ENCODE data around the gene TOMM70.

GRCh38 chr3:100440895-100441294 lies 40.0 kb upstream of the TOMM70 start:
- TF ChIP-seq CTCF (IDR thresholded peaks at IDR 0.05; ENCODE audit: low read length) (no peak), EZH2 (optimal IDR thresholded peaks at IDR 0.05; ENCODE audit: low read depth, low read length) (no peak), EZH2phosphoT487 (IDR thresholded peaks at IDR 0.05; ENCODE audit: low read length) (no peak)
